NCI-H2029 treated with DMSO at 0.1 percent for 48 hours (cell line): ENCODE measurements around the gene LIN7A.
"Not testable (repeated sequence)": the region's sequence is repeated elsewhere in the genome, so short reads cannot be mapped to it uniquely, and the experiment has no call there.

Experiments used
- DNase-seq: peaks from one replicate; lab custom pipeline; 2025; lab: John Stamatoyannopoulos, UW

Gene LIN7A

GRCh38 chr12:80807640-80808288, 130.0 kb downstream of the LIN7A start:
- no peak for DNase-seq

GRCh38 chr12:80805106-80805505, 132.6 kb downstream of the LIN7A start:
- no peak for DNase-seq

- no peak for DNase-seq
These were observed 134.9 kb downstream of the LIN7A start for GRCh38 chr12:80802652-80803400.

GRCh38 chr12:80798281-80798680, 139.5 kb downstream of the LIN7A start:
- DNase-seq: no peak

GRCh38 chr12:80794551-80794950, 143.2 kb downstream of the LIN7A start:
- no peak for DNase-seq

- DNase-seq: no peak
These were observed 144.9 kb downstream of the LIN7A start for GRCh38 chr12:80792861-80793260.

GRCh38 chr12:80791863-80792262, 145.9 kb downstream of the LIN7A start:
- no peak for DNase-seq

- DNase-seq: not testable (repeated sequence)
These were observed 149.3 kb downstream of the LIN7A start for GRCh38 chr12:80788407-80788806.

GRCh38 chr12:80782963-80783470, 154.7 kb downstream of the LIN7A start:
- DNase-seq: not testable (repeated sequence)

GRCh38 chr12:80781313-80781712, 156.4 kb downstream of the LIN7A start:
- DNase-seq: no peak

- DNase-seq: no peak
These were observed 157.0 kb downstream of the LIN7A start for GRCh38 chr12:80780746-80781145.

- no peak for DNase-seq
These were observed 159.7 kb downstream of the LIN7A start for GRCh38 chr12:80778005-80778541.

GRCh38 chr12:80777587-80777986, 160.1 kb downstream of the LIN7A start:
- DNase-seq: no peak

- no peak for DNase-seq
These were observed 161.0 kb downstream of the LIN7A start for GRCh38 chr12:80776706-80777105.

- DNase-seq: no peak
These were observed 166.8 kb downstream of the LIN7A start for GRCh38 chr12:80770958-80771357.

GRCh38 chr12:80769553-80770140, 168.1 kb downstream of the LIN7A start:
- no peak for DNase-seq

- no peak for DNase-seq
These were observed 170.8 kb downstream of the LIN7A start for GRCh38 chr12:80766897-80767296.

GRCh38 chr12:80766210-80766609, 171.5 kb downstream of the LIN7A start:
- DNase-seq: no peak

- DNase-seq: no peak
These were observed 173.9 kb downstream of the LIN7A start for GRCh38 chr12:80763874-80764273.

- no peak for DNase-seq
These were observed 175.9 kb downstream of the LIN7A start for GRCh38 chr12:80761838-80762237.

- DNase-seq: no peak
These were observed 180.9 kb downstream of the LIN7A start for GRCh38 chr12:80756875-80757274.

GRCh38 chr12:80754274-80754673, 183.5 kb downstream of the LIN7A start:
- no peak for DNase-seq

GRCh38 chr12:80752464-80752863, 185.3 kb downstream of the LIN7A start:
- DNase-seq: no peak
